Measurements from ENCODE around the gene EXOG.
A peak's percentile ranks its signal among the peaks of the same experiment; 100 is the strongest.

EXOG gene

GRCh38 chr3:38511546-38511945 lies 15.4 kb downstream of the EXOG start:
- no peak for DNase-seq

GRCh38 chr3:38515367-38515766 lies 19.2 kb downstream of the EXOG start:
- no peak for DNase-seq

GRCh38 chr3:38516669-38517068 lies 20.5 kb downstream of the EXOG start:
- no peak for DNase-seq

GRCh38 chr3:38519000-38519399 lies 22.9 kb downstream of the EXOG start:
- DNase-seq: no peak

GRCh38 chr3:38519651-38520050 lies 23.5 kb downstream of the EXOG start:
- DNase-seq: no peak

GRCh38 chr3:38521391-38521987 lies 25.3 kb downstream of the EXOG start:
- no peak for DNase-seq

GRCh38 chr3:38522002-38522401 lies 25.9 kb downstream of the EXOG start:
- no peak for DNase-seq

- no peak for DNase-seq
Measured at GRCh38 chr3:38524141-38524739, 28.1 kb downstream of the EXOG start.

- DNase-seq: no peak
Measured at GRCh38 chr3:38526792-38527191, 30.7 kb downstream of the EXOG start.

GRCh38 chr3:38528457-38528856 lies 32.3 kb downstream of the EXOG start:
- DNase-seq: peak; percentile 59

- DNase-seq: no peak
Measured at GRCh38 chr3:38532529-38532928, 36.4 kb downstream of the EXOG start.

- DNase-seq: no peak
Measured at GRCh38 chr3:38533285-38533976, 37.3 kb downstream of the EXOG start.

- DNase-seq: no peak
Measured at GRCh38 chr3:38534180-38534579, 38.0 kb downstream of the EXOG start.

GRCh38 chr3:38534604-38535003 lies 38.5 kb downstream of the EXOG start:
- DNase-seq: no peak

- DNase-seq: no peak
Measured at GRCh38 chr3:38536671-38537070, 40.5 kb downstream of the EXOG start.

GRCh38 chr3:38538773-38539353 lies 42.7 kb downstream of the EXOG start:
- no peak for DNase-seq

GRCh38 chr3:38541806-38542205 lies 45.7 kb downstream of the EXOG start:
- no peak for DNase-seq

- DNase-seq: peak; percentile 88
Measured at GRCh38 chr3:38542401-38543298, 46.5 kb downstream of the EXOG start.

- DNase-seq: peak; percentile 58
Measured at GRCh38 chr3:38543586-38543985, 47.4 kb downstream of the EXOG start.

GRCh38 chr3:38544926-38545325 lies 48.8 kb downstream of the EXOG start:
- DNase-seq: no peak

- no peak for DNase-seq
Measured at GRCh38 chr3:38545550-38545949, 49.4 kb downstream of the EXOG start.

GRCh38 chr3:38545983-38546382 lies 49.8 kb downstream of the EXOG start:
- no peak for DNase-seq

Data from 8988T (cell line).